ENCODE results near the gene PARM1.

PARM1 gene

GRCh38 chr4:75065909-75066308, 133.0 kb downstream of the PARM1 start:
- in situ Hi-C loops (cut with HindIII; ENCODE audit: low sequenced_read_pairs): no loop called here
- no peak for DNase-seq (ENCODE audit: low read depth)
- H3K4me3 ChIP-seq (ENCODE audit: low read depth, low read length): no peak overlapping the region
- TF ChIP-seq CTCF (IDR thresholded peaks at IDR 0.05; ENCODE audit: low read depth, low read length, missing control alignments): no peak

- no peak for TF ChIP-seq CTCF (IDR thresholded peaks at IDR 0.05; ENCODE audit: low read depth, low read length, missing control alignments)
- DNase-seq (ENCODE audit: low read depth): no peak
- in situ Hi-C loops (cut with HindIII; ENCODE audit: low sequenced_read_pairs): no loop called here
- no peak overlapping the region for H3K4me3 ChIP-seq (ENCODE audit: low read depth, low read length)
These were observed 136.7 kb downstream of the PARM1 start for GRCh38 chr4:75069493-75070074.

GRCh38 chr4:75071317-75071716, 138.4 kb downstream of the PARM1 start:
- no peak for DNase-seq (ENCODE audit: low read depth)
- H3K4me3 ChIP-seq (ENCODE audit: low read depth, low read length): no peak overlapping the region
- in situ Hi-C loops (cut with HindIII; ENCODE audit: low sequenced_read_pairs): no loop called here
- no peak for TF ChIP-seq CTCF (IDR thresholded peaks at IDR 0.05; ENCODE audit: low read depth, low read length, missing control alignments)

GRCh38 chr4:75080888-75081287, 148.0 kb downstream of the PARM1 start:
- TF ChIP-seq CTCF (IDR thresholded peaks at IDR 0.05; ENCODE audit: low read depth, low read length, missing control alignments): no peak
- DNase-seq (ENCODE audit: low read depth): no peak
- in situ Hi-C loops (cut with HindIII; ENCODE audit: low sequenced_read_pairs): no loop called here
- no peak overlapping the region for H3K4me3 ChIP-seq (ENCODE audit: low read depth, low read length)

- in situ Hi-C loops (cut with HindIII; ENCODE audit: low sequenced_read_pairs): no loop called here
- H3K4me3 ChIP-seq (ENCODE audit: low read depth, low read length): no peak overlapping the region
- no peak for TF ChIP-seq CTCF (IDR thresholded peaks at IDR 0.05; ENCODE audit: low read depth, low read length, missing control alignments)
- no peak for DNase-seq (ENCODE audit: low read depth)
These were observed 148.6 kb downstream of the PARM1 start for GRCh38 chr4:75081561-75081960.

GRCh38 chr4:75087416-75087815, 154.5 kb downstream of the PARM1 start:
- no peak overlapping the region for H3K4me3 ChIP-seq (ENCODE audit: low read depth, low read length)
- in situ Hi-C loops (cut with HindIII; ENCODE audit: low sequenced_read_pairs): no loop called here
- no peak for TF ChIP-seq CTCF (IDR thresholded peaks at IDR 0.05; ENCODE audit: low read depth, low read length, missing control alignments)
- no peak for DNase-seq (ENCODE audit: low read depth)

Data from astrocyte of the cerebellum (primary cell).